Body of pancreas (tissue), 4 donors: ENCODE data around the gene TP53INP2.

Experiments
- POLR2A ChIP-seq, 3 donors: fragments of 450-650 bp; IDR thresholded peaks; one replicate each; pipeline ENCODE4 v1.6.1; 2016; ENCODE audit warnings: antibody characterized with exemption in 3 of 3, mild to moderate bottlenecking in 2 of 3
- TF ChIP-seq, protein P1 (sequence below), 7 experiments: fragments of 450-650 bp in 4 of 7; fragments of 200-600 bp in 3 of 7; sonication (generic) in 3 of 7; IDR thresholded peaks; one replicate each; pipeline ENCODE4 v1.5.1; 2016 to 2019; ENCODE audit warnings: antibody characterized with exemption in 7 of 7

DNA sequence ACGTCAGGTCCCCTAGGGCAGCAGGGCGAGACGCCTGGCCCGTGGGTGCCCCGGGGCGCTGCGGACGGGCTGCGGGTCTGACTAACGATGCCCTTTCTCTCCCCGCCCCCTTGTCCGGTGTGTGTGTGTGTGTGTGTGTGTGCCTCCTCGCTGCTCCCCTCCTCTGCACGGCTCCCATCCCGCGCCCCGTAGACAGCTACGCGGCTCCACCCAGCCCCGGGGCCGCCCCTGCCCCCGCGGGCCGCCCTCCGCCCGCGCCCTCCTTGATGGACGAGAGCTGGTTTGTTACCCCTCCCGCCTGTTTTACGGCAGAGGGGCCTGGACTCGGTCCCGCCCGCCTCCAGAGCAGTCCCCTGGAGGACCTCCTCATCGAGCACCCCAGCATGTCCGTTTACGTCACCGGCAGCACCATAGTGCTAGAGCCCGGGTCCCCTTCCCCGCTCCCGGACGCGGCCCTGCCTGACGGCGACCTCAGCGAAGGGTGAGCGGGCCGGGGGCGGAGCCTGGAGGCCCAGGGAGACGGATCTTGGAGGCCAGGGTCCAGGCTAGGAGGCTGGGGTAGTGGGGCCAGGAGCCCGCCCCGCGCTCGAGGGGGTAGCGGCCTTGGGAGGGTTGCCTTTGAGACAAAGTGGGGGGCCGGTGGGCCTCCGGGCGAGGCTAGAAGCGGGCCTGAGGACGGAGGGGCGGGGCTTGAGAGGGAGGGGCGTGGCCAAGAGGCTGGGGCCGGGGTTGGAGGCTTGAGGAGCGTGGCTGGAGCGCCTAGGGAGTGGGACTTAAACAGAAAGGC lies 5.1 kb downstream of the TP53INP2 start:
- TF ChIP-seq, protein P1, sequence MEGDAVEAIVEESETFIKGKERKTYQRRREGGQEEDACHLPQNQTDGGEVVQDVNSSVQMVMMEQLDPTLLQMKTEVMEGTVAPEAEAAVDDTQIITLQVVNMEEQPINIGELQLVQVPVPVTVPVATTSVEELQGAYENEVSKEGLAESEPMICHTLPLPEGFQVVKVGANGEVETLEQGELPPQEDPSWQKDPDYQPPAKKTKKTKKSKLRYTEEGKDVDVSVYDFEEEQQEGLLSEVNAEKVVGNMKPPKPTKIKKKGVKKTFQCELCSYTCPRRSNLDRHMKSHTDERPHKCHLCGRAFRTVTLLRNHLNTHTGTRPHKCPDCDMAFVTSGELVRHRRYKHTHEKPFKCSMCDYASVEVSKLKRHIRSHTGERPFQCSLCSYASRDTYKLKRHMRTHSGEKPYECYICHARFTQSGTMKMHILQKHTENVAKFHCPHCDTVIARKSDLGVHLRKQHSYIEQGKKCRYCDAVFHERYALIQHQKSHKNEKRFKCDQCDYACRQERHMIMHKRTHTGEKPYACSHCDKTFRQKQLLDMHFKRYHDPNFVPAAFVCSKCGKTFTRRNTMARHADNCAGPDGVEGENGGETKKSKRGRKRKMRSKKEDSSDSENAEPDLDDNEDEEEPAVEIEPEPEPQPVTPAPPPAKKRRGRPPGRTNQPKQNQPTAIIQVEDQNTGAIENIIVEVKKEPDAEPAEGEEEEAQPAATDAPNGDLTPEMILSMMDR (IDR thresholded peaks at IDR 0.05), result no peak
- peak in 2 of 3 donors; percentile 34 to 51 for TF ChIP-seq POLR2A (IDR thresholded peaks at IDR 0.05)
